Measurements from ENCODE around the gene GNB4.

Gene GNB4

DNA sequence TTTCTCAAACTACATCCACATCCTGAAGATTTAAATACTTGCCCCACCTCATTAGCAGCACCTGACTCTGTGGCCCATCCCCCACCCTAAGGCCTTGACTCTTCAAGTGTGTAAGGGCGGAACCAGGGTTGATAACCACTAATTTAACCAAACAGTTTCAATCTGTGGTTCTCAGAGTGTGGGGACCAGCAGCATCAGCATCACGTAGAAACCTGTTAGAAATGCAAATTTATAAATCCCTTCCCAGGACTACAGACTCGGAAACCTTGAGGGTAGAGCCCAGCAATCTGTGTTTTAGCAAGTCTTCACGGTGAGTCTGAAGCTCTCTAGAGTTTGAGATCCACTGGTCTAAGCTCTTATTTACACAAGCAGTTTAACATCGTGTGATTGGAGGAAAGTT is 12.4 kb downstream of the GNB4 start:
- no peak for DNase-seq (ENCODE audit: low read depth in 2 of 2, low spot score in 1 of 2)

DNA sequence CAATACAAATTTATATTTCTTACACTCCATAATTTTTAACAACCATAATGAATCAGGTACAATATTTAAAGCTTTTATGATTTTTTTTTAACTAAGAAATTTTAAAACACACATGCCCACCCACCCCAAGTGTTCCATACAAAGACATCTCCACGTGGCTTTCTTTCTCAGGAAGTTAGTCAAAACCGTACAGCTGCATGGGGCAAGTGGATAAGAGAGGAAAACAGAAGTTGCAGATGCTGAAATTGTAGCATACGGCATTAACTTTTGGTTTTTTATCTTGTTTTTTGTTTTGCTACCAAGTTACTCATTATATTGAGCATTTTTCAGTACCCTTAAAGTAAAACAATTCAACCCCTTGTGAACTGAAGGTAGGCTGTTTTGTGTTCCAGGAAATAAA is 14.8 kb downstream of the GNB4 start:
- no peak for DNase-seq (ENCODE audit: low read depth in 2 of 2, low spot score in 1 of 2)

DNA sequence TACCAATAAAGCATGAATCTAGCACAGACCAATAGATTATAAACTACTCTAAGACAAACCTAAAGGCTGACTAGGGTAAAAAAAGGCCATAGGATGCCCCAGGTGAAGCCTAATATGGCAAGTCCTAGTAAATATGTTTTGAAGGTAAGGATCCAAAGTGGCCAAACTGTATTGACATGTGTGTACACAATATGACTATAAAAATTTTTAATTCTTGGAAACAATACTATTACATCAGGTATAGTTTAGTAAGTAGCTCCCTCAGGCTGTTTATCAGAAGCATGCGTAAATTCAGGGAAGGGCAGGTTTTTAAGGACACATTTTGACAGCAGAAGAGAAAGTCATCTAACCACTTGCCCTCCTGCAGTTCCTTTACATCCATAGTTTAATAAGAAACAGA is 18.8 kb downstream of the GNB4 start:
- no peak for DNase-seq (ENCODE audit: low read depth in 2 of 2, low spot score in 1 of 2)

DNA sequence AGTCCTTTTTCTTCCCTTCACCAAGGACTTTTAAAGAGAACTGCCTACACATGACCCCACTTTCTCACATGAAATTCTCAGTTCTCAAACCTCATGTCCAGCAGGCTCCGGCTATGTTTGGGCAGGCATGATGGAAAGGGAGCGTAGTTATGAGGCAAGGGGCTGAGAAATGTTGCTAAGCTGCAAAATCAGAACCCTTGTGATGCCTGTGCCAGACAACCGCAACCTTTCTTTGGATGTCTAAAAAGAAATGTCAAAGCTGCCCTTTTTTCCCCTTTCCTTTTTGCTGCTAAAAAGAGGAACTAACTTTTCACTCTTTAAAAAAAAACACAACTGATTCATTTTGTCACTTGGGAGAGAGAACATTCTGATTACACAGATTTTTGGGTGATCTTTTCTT is 19.2 kb downstream of the GNB4 start:
- no peak for DNase-seq (ENCODE audit: low read depth in 2 of 2, low spot score in 1 of 2)

DNA sequence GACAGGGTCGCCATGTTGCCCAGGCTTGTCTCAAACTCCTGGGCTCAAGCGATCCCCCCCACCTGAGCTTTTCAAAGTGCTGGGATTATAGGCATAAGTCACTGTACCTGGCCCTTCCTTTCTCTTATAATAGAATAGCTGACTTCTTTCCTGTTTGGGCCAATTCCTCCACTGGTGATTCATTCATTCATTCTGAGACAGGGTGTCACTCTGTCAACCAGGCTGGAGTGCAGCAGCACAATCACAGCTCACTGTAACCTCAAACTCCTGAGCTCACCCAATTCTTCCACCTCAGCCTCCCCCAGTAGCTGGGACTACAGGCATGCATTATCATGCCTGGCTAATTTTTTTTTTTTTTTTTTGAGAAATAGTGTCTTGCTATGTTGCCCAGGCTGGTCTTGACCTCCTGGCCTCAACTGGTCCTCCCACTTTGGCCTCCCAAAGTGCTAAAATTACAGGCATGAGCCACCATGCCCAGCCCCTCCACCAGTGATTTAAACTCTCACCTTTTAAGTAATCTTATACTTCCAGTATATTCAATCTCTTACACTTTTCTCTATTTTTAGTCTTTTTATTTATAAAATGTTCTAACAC is 20.9 kb downstream of the GNB4 start:
- DNase-seq (ENCODE audit: low read depth in 2 of 2, low spot score in 1 of 2) = no peak

DNA sequence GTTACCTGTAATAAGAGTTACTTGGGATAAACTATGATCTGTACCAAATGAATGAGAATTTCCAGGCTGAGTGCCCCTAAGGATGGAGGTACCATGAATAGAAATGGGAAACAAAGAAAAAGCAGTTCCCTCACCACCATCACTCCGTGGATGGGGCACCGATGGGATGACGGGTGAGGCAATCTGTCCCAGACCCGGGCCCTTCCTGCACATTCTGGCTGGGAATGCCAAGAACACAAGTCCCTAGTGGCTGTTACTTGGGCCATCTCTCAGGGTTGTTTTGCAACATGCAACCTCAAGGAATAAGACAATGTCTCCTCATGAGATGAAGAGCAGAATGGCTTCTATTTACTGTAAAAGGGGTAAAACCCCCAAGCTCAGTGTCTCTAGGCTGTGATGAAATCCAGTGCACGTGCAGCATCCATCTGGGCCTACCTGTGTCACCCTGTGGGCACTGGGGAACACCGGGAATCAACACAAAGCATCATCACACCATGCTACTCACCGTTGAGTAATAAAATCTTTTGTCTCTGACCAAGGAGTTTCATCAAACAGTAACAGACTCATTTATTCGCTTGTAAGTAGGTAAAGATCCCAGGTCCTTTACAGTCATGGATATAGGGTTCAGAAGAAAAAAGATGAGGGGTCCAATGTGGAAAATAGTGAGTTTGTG is 22.3 kb downstream of the GNB4 start:
- DNase-seq (ENCODE audit: low read depth in 2 of 2, low spot score in 1 of 2) = no peak

DNA sequence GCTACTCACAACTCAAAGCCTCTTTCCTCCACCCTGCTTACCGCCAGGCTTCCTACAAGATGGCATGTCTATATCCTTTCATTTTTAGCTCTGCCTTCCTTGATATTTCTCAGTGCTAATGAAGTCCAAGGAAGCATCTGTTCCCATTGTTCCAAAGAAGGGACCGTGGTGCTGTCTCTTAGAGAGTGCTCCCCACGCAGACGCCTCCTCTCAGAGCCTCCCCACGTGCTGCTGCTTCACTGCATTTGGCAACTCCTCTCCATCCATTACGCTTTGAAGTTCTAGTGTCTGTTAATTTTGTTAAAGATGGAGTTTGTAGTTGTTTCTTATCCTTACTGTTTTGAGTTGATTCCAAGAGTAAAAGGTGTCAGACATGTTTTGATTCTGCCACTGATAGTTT is 26.2 kb downstream of the GNB4 start:
- DNase-seq (ENCODE audit: low read depth in 2 of 2, low spot score in 1 of 2) = no peak

DNA sequence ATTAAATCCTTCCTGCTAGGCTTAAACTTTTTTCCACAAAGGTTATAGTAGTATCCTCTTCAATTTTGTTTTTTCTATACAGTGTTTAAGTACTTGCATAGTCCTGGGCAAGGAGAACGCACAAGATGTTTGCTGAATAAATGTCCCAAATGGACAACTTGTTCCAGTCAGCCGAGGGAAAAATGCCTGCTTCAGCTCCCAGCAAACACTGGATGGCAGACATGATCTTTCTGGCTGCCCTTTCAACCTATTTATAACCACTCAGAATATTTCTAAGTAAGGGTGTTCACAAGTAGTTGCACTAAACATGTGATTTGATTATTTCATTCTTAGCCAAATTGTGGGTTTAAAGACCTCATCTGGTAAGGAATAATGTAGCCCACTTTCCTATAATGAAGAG is 29.8 kb downstream of the GNB4 start:
- no peak for DNase-seq (ENCODE audit: low read depth in 2 of 2, low spot score in 1 of 2)

DNA sequence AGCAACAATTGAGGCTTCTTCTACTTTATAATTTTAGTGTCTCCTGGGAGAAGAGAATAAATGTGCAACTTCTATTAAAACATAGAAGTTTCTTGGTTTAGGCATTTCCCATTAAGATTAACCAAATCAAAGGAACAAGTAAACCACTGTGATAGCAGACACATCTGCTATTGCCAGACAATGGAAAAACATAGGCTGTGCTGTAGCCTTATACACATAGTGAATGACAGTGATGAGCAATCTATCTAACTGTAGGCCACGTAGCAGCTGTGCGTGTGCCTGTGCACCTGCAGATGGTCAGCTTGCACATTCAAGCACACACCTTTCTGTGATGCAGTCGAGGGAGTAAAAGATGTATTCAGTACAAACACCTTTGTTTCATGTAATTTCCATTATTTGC is 32.7 kb downstream of the GNB4 start:
- no peak for DNase-seq (ENCODE audit: low read depth in 2 of 2, low spot score in 1 of 2)

DNA sequence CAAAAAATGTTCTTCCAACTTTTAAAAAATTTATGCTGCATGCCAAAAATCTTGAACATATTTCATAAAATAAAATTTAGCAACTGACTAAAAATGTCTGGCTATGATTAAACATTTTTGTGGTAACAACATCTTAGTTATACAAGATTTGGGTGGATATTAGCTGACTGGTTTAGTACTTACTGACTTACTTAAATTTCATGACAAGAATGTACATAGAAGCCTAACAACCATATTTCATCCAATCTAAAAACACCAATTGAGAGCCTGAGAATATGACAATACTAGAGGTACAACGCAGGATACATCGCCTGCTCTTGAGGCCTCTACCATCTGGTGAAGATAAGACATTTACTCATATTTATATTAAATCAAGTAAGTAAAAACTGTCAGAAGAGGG is 34.6 kb downstream of the GNB4 start:
- no peak for DNase-seq (ENCODE audit: low read depth in 2 of 2, low spot score in 1 of 2)

DNA sequence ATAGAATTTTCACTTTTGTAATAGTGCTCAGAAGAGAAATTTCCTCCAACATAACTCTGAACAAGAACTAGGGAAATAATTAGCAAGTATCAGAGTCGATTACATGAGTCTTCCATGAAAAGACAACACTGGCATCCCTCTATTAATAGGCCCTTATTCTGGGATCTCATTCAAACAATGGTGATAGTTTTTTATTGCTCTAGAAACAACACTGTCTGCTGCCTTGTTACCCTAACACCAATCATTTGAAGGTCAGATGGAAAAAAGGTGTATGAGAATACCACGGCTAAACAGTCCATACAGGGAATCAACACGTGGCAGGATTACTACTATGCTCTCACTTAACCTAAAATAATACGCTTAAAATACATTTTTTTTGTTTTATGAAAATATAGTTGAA is 35.9 kb downstream of the GNB4 start:
- DNase-seq (ENCODE audit: low read depth in 2 of 2, low spot score in 1 of 2) = no peak

DNA sequence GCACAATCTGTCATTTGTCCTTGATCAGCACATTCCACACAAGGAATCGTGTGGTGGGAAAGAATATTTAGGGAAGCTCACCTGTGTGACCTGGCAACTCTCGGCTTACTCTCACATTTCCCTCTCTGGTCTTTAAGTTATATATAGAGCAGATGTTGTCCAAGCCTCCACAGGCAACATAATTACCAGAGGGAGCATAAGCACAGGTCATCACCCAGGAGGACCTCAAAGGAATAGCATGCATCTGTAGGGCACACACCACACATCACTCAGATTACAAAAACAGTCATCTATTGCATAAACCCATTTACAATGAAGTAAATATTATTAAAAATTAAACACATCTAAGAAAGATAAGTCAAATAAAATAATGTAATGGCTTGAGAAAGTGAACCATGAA is 36.5 kb downstream of the GNB4 start:
- no peak for DNase-seq (ENCODE audit: low read depth in 2 of 2, low spot score in 1 of 2)

DNA sequence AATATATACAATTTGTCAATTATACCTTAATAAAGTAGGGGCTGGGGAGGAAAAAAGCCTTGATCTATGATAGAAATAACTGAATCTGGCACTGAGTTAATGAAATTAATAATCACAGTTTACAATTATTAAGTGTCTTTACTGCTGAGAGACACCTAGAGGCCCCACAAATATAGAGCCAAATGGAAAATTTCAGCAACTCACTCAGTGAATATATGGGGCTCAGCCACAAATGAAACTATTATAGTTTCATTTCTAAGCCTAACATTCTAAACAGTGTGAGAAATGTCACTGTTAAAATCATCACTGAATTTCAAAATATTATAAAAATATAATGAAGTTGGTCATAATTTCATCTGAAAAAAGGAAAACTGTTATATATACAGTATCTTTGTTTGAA is 40.3 kb downstream of the GNB4 start:
- DNase-seq (ENCODE audit: low read depth in 2 of 2, low spot score in 1 of 2) = no peak

DNA sequence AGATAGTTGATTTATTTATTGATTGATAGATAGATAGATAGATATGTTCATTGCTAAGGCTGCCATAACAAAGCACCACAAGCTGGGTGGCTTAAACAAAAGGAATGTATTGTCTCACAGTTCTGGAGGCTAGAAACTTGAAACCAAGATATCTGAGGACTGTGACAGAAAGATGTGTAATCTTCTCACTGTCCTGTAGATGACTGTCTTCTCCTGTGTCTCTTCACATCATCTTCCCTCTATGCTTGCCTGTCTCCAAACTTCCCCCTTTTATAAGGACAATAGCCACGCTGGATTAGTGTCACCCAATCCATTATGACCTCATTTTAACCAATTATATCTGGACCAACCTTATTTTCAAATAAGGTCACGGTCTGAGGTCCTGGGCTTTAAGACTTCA is 40.9 kb downstream of the GNB4 start:
- DNase-seq (ENCODE audit: low read depth in 2 of 2, low spot score in 1 of 2) = no peak

DNA sequence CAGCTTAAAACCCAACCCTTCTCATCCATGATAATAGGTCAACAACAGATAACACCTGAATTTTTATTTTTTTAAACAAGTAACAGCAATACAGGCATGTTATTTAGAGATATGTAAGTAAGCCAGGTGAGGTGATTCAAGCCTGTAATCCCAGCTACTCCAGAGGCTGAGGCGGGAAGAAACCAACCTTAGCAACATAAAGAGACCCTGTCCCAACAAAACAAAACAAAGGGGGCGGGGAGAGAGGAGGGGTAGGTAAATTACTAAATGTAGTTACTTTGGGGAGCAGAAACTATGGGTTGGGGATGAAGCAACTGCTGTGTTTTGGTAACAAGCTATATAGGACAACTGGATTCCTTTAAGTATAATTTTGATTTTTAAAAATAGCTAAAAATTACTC is 47.0 kb downstream of the GNB4 start:
- DNase-seq (ENCODE audit: low read depth in 2 of 2, low spot score in 1 of 2) = no peak

DNA sequence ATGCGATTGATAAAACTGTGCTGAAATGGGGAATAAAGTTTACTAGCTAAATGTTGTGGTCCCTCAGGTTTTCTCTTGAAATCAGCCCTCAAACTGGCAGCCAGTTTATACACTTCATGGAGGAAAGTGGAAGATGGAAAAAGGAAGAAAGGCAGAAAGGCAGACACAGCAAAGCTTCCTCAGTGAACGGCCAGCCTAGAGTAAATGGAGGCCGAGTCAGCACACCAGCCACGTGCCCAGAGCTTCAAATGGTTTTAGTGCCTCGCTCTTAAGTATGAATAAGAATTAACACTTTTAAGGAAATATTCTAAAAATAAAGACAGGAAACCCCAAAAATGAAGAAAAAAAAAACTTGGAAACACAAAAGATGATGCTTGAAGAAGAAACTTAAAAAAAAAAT is 48.3 kb downstream of the GNB4 start:
- no peak for DNase-seq (ENCODE audit: low read depth in 2 of 2, low spot score in 1 of 2)

DNA sequence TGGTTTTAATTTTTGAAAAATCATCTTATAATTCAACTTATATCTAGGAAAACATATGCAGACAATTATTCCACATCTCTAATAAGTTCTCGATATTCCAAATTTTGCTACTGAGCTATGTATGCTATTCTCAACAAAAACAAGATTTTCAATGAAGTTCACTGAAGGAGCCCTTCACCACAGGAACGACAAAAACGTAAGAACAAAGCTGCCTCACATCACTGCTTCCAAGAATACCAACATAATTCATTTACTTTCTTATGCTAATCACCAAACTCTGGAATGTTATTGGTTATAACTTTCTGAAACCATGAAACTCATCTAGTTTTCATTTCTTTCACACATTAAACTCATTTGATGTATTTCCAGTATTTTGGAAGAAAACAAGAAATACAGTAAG is 49.7 kb downstream of the GNB4 start:
- DNase-seq (ENCODE audit: low read depth in 2 of 2, low spot score in 1 of 2) = no peak

DNA sequence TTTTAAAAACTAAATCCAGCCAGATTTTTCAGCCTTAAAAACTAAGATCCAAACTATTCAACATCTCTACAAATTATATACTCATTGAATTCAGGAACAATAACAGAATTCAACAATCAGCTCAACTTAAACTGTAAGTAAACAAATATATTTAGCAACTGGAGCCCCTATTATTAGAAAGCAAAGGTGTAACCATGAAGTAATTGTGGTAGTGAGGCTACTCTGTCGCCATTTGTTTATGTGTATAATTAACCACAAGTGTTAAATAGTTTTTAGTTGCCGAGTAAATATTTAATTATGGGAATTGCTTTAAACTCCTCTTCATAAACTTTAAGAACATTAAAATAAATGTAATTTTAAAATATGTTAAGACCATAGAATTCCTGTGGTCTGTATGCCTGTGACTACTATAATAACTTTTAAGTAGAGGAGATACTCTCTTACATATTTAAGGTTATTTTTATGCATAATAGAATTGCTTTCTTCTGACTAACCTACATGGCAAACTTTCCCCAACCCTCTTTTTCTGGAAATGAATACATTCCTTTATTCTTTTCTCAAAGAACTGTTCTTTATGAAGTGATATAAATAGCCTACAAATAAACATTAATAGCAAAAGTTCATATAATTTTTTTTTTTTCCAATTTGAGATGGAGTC is 52.6 kb downstream of the GNB4 start:
- DNase-seq (ENCODE audit: low read depth in 2 of 2, low spot score in 1 of 2) = no peak

DNA sequence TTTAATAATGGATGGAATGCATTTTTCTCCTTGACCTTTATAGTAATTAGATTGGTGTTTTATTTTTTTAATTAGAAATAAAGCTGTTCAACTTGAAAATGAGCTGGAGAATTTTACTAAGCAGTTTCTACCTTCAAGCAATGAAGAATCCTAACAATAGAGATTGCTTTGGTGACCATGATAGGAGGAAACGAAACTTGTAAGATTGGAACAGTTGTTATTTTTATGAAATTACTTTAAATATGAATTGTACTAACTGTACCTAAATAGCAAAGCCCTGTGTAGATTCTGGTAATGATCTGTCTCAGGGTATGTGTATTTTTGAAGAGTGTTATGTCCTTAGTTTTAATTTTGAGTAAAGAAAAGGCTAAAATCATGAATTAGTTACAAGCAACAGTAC is 59.4 kb downstream of the GNB4 start:
- no peak for DNase-seq (ENCODE audit: low read depth in 2 of 2, low spot score in 1 of 2)

DNA sequence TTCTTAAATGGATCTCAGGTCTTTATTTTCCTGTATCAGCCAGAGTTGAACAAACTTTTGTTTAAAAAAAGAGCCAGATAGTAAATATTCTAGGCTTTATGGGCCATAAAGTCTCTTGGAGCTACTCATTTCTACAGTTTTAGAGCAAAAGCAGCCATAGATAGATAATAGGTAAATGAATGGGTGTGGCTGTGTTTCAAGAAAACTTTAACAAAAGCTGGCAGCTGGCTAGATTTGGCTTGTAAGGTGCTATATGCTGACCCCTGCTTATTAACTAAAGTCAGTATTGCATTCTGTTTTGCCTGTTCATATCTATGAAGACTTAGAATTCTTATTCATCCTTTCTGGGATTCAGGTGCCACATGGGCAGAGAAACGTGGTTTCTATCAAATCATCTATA is 74.8 kb downstream of the GNB4 start:
- no peak for DNase-seq (ENCODE audit: low read depth in 2 of 2, low spot score in 1 of 2)

DNA sequence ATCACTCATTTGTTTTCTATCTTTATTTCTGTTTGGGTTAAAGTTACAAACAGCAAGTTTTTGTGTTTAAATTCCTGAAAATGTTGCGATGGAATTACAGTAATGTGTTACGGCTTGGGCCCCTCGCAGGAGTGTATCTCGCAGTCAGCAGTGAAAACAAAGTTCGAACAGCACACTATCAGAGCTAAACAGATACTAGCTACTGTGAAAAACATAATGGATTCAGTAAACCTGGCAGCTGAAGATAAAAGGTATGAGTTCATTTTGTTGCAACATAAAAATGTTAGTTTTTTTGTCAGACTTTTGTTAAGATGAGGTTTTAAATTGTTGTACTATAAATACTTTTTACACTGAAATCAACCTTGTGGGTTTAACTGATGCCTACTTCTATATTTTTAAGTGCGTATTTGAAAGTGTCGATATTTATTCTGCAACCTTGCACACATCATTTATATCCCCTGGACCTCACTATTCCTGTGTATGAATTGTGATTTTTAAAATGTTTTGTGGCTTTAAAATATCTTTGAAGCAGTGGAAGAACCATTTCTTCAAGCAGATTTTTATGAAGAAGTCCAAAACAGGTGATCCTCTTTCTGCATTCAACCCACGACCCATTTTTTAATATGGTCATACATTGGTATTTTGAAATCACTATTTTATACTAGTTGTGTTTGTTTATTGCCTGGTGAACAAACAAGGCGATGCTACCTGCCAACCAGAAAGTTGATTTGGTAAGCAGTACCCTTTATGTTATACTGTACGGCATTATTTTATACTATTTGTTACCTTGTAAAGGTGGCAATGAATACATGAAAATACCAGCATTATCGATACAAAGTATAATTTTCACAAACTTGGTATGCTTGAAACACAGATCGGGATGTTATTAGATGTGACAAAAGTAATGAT is 75.9 kb downstream of the GNB4 start:
- no peak for DNase-seq (ENCODE audit: low read depth in 2 of 2, low spot score in 1 of 2)

DNA sequence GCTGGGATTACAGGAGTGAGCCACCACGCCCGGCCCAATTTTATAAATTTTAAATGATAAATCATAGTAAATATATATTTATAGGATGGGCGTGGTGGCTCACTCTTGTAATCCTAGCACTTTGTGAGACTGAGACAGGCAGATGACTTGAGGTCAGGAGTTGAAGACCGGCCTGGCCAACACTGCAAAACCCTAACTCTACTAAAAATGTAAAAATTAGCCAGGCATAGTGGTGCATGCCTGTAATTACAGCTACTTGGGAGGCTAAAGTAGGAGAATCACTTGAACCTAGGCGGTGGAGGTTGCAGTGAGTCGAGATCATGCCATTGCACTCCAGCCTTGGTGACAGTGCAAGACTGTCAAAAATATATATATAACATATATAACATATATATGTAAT is 77.3 kb downstream of the GNB4 start:
- no peak for DNase-seq (ENCODE audit: low read depth in 2 of 2, low spot score in 1 of 2)
